K562 treated with DMSO at 1 percent for 24 hours (cell line): Measurements from ENCODE around the gene IL1RAPL1. TPM values are rescaled to one million over a fixed set of nuclear protein-coding genes. Genes with fewer than 3 reads are reported as not detected.

Source experiments
- total RNA-seq: library from RNA; unstranded; fragments of 300-600 nt; gene quantifications from 2 replicates; pipeline ENCODE4 v1.2.3, GENCODE V29; 2022; ENCODE audit warnings: low read depth; ENCODE audit not compliant: insufficient read depth

Gene IL1RAPL1
- not detected in 2 replicates for total RNA-seq

GRCh38 chrX:28586981-28587551 lies at the start of gene IL1RAPL1:
Gene IL1RAPL1 (plus strand): TSS chrX:28587446.

